Dendritic cell treated with granulocyte-macrophage colony-stimulating factor and Interleukin-4, amounts not matched to agents 40 ng/mL and 50 ng/mL, for 4 days (primary cell): ENCODE measurements around the gene SEMA4D.

ENCODE experiments used
- H3K27ac Mint-ChIP-seq: one replicate; pipeline ENCODE4 v1.8.0; 2022; ENCODE audit warnings: mild to moderate bottlenecking, mixed read lengths
- H3K27me3 Mint-ChIP-seq: one replicate; pipeline ENCODE4 v1.8.0; 2022; ENCODE audit warnings: mild to moderate bottlenecking, mixed read lengths
- H3K36me3 Mint-ChIP-seq: one replicate; pipeline ENCODE4 v1.8.0; 2022; ENCODE audit warnings: low read depth, mixed read lengths
- H3K4me1 Mint-ChIP-seq: one replicate; pipeline ENCODE4 v1.8.0; 2022; ENCODE audit warnings: low read depth, mixed read lengths
- H3K4me3 Mint-ChIP-seq: one replicate; pipeline ENCODE4 v1.8.0; 2022; ENCODE audit warnings: mild to moderate bottlenecking, moderate library complexity, mixed read lengths
- H3K9me3 Mint-ChIP-seq: one replicate; pipeline ENCODE4 v1.8.0; 2022; ENCODE audit warnings: mixed read lengths
- intact Hi-C: fragments of 100-400 bp; cut with micrococcal nuclease; formaldehyde crosslinking; loops from one replicate; pipeline ENCODE4 v1.15.0; 2022

SEMA4D gene

DNA sequence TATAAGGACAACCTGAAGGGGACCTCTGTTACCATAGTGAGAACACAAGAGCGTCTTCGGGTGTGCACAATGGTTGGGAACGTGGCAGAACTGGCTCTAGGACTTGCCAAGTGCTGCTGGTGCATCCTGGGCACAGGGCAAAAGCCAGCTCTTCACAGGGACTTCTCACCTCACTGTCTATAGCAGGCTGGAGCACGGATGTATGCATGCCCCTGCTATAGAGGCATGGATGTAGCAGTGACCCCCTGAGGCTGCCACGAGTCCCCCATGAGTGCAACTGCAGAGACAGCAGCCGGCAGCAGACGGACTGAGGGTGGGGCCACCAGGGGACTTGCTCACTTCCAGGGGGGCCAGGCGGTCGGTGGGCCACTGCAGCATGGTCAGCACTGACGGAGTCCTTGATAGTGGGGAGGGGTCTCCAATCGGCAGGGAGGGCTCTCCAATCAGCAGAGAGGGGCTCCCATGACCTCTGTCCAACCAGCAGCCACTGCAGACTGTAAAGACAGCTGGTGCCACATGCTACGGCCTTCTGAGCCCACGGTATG is 64.9 kb downstream of the SEMA4D start:
- H3K27me3 Mint-ChIP-seq = no peaks in the 10 kb centered on the region
- H3K27ac Mint-ChIP-seq = no peak overlapping the region
- no peak overlapping the region for H3K4me3 Mint-ChIP-seq
- H3K36me3 Mint-ChIP-seq = peaks cover 26% of the 10 kb centered on the region
- intact Hi-C loops = no loop called here
- no peaks in the 10 kb centered on the region for H3K9me3 Mint-ChIP-seq
- H3K4me1 Mint-ChIP-seq = peaks cover 84% of the 10 kb centered on the region

DNA sequence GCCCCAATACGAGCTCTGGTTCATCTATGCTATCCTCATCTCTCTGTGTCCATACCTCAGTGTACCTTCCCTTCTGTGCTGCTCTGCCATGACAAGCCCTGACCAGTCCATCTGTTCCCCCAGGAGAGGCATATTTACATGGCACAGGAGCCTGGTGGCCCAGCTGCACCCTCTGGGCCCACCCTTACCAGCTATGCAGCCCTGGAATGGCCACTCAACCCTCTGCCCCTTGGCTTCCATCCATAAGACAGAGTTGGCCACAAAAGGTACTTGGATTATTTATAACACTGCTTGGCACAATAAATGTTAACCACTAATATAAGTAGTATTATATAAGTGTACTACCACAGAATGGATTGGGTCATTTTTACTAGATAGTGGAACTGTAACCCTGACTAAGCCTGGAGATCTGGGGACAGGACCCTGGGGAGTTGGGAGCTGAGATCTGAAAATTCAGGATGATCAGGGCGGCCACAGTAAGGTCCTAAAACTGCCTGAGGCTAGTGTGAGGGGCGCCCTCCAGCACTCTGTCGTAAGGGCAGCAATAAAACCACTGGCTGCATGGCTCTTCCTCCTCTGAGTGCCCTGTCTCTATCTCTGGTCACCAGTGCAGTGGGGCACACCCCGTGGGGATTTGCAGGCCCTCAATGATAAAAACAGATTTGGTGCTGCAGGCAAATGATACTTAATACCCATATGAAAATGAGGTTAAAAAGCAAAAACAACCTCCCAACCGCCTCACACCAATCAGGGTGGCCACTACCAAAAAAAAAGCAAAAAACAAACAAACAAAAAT is 65.8 kb downstream of the SEMA4D start:
- Mint-ChIP-seq H3K27me3 (no peaks in the 10 kb centered on the region), H3K9me3 (no peaks in the 10 kb centered on the region), H3K36me3 (peaks cover 23% of the 10 kb centered on the region), H3K4me1 (peaks cover 84% of the 10 kb centered on the region), H3K27ac (peak overlapping the region; percentile 55), H3K4me3 (no peak overlapping the region)
- intact Hi-C loops = no loop called here

DNA sequence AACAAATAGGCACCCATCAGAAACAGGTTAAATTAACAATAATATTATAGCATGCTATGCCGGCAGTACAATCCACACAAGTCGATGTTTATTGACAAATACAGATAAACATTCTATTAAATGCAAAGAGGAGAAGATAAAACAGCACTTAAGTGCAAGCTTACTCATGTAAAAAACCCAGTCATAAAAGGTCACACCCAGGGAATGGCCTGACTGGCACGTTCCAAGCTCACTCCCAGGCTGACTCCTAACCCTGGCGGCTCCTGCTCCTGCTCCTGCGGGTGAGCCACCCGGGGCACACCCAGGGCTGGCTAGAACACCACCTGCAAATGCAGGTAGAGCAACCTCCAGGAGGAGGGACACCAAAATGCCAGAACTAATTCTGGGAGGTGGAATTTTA is 66.9 kb downstream of the SEMA4D start:
- Mint-ChIP-seq H3K27me3 (no peaks in the 10 kb centered on the region), H3K36me3 (peaks cover 18% of the 10 kb centered on the region), H3K9me3 (no peaks in the 10 kb centered on the region), H3K4me3 (no peak overlapping the region), H3K4me1 (peaks cover 84% of the 10 kb centered on the region), H3K27ac (peak overlapping the region; percentile 55)
- intact Hi-C loops = no loop called here

DNA sequence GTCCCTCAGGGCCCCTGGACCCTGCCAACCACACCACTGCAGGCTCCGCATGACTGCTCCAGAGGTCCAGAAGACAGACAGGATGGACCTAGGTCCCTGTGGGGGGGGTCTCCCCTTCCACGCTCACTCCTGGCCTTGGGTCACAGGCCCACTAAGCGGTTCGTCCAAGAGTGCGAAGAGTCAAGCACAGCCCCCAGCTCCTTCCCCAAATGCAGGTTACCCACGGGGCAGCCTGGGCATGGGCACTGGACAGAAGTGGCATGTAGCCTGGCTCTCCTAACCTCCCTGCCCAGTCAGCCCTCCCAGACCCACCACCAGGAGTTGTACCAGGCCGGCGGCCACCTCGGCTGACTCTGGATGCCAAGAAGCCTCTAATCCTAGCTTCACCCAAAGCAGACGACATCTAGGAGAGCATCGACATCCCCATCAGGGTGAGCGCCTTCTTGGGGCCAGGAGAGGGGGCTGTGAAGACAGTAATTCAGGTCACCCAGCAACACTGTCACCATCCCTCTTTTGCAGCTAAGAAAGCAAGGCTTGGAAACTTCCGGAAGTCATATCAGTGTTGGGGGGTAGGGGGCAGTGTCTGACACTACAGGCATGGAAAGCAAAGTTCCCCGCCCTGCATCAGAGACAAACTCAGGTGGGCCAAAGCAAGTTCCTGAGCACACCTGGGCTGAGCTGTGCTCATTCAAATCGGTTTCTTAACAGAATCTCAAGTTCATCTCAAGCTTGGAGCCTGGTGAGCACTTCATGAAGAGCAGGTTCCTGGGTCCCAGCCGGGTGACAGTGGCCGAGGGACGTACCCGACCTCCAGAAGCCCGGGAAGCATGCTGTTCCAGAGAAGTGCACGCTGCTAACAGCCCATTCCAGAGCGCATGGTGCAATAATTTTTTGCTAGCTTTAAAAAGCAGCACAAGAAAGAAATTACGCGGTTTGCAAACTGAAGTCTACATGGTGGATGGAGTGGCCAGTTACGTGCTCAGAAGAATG is 68.7 kb downstream of the SEMA4D start:
- H3K36me3 Mint-ChIP-seq = peaks cover 14% of the 10 kb centered on the region
- H3K27ac Mint-ChIP-seq = peak overlapping the region; percentile 58
- peaks cover 85% of the 10 kb centered on the region for H3K4me1 Mint-ChIP-seq
- H3K27me3 Mint-ChIP-seq = no peaks in the 10 kb centered on the region
- H3K4me3 Mint-ChIP-seq = no peak overlapping the region
- intact Hi-C loops = no loop called here
- H3K9me3 Mint-ChIP-seq = no peaks in the 10 kb centered on the region

DNA sequence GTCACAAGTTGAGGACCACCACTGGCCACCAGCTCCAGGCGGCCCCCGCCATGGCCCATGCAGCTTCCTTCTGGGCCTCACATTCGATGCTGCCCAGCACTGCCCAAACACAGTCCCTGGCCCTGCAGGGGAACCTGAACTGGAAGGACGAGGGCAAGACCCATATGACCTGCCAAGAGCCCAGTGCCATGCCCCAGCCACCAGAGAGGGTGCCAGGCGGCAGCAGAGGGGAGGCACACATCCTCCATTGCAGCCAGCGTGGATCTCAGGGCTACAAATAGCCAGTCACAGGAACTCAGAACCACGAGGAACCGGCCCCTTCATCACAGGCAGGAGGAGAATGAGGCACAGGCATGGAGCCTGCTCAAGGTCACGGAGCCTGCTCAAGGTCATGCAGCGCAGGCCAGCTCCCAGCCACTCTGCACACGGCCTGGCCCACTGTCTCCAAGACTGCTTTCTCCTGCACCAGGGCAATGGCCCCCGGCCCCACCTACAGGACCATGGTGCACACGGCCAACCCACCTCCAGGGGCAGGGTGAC is 69.6 kb downstream of the SEMA4D start:
- H3K4me3 Mint-ChIP-seq = no peak overlapping the region
- H3K36me3 Mint-ChIP-seq = peaks cover 8% of the 10 kb centered on the region
- H3K9me3 Mint-ChIP-seq = no peaks in the 10 kb centered on the region
- intact Hi-C loops = no loop called here
- H3K4me1 Mint-ChIP-seq = peaks cover 94% of the 10 kb centered on the region
- peak overlapping the region; percentile 58 for H3K27ac Mint-ChIP-seq
- no peaks in the 10 kb centered on the region for H3K27me3 Mint-ChIP-seq

DNA sequence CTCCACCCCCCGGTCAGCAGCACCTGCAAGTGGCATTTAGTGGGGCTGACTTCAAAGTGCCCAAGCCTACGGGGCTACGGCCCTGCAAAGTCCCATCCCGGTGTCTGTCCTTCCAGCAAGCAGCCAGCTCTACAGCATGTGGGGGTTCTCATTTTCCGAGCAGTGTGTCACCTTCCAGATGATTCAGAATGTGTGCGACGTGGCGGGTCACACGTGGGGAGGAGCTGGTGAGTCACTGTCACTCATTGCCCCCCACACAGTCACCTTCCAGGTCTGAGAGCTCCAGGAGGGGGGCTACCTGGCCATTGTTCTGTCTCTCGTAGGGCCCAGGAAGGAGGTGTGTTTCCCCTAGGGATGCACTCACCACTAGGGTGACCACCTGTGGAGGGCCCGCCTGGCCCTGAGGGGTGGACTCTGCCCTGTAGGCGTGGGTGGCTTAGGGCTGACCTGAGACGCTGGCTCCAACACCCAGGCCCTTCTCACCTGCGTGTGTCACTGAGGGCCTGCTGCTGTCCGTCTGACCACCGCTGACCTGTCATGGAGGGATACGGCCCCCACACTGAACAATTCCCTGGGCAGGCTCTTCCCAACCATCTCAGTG is 70.2 kb downstream of the SEMA4D start:
- no peaks in the 10 kb centered on the region for H3K27me3 Mint-ChIP-seq
- intact Hi-C loops = no loop called here
- peak overlapping the region; percentile 58 for H3K27ac Mint-ChIP-seq
- H3K9me3 Mint-ChIP-seq = no peaks in the 10 kb centered on the region
- peaks cover 8% of the 10 kb centered on the region for H3K36me3 Mint-ChIP-seq
- no peak overlapping the region for H3K4me3 Mint-ChIP-seq
- H3K4me1 Mint-ChIP-seq = peaks cover 100% of the 10 kb centered on the region

DNA sequence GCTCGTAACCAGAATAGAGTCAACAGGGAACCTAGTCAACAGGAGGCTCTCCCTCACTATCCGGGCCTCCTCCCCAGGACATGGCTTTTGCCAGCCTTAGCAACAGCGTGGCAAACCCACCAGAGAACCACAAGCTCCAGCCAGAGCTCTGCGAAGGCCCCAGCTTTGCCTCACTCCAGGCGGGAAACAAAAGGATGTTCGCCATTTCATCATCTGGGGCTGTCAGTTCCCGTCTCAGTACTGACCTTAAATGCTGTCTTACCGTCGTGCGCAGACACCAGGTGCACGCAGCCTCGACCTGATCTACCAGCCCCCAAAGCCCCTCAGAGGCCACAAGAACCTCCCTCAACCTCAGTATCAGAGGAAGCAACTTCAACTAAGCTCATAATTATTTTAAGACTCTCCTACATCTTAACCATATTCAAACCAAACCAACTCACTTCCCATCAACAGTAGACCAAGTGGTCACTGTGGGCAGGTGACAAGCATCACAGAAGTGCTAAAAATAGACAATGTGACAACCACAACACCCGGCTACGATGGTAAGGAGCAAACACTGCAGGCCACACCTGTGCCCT is 71.4 kb downstream of the SEMA4D start:
- H3K27ac Mint-ChIP-seq = peak overlapping the region; percentile 95
- peaks cover 8% of the 10 kb centered on the region for H3K36me3 Mint-ChIP-seq
- H3K4me3 Mint-ChIP-seq = no peak overlapping the region
- intact Hi-C loops = no loop called here
- H3K4me1 Mint-ChIP-seq = peaks cover 96% of the 10 kb centered on the region
- no peaks in the 10 kb centered on the region for H3K27me3 Mint-ChIP-seq
- no peaks in the 10 kb centered on the region for H3K9me3 Mint-ChIP-seq

DNA sequence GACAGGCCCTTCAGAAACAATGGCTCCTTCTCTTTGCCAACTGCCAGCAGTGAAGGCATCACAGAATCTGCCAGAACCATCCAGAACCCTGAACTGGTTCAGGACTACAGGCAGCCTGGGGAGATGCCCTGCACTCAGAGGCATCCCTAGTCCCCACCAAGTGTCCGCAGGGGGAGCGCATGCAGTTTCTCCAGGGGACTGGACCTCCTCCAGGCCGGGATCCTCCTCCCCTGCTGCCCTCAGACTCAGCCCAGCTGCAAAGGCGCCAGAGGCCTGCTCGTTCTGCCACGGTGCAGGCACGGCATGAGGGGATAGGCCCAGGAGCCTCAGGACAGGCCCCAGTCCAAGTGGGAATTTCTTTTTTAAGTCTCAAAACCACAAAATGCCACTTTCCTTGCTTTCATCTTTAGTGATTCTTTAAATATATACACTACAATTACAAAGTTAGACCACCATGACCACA is 72.0 kb downstream of the SEMA4D start:
- intact Hi-C loops = no loop called here
- Mint-ChIP-seq H3K27ac (peak overlapping the region; percentile 95), H3K4me1 (peaks cover 95% of the 10 kb centered on the region), H3K36me3 (peaks cover 8% of the 10 kb centered on the region), H3K27me3 (no peaks in the 10 kb centered on the region), H3K4me3 (no peak overlapping the region), H3K9me3 (no peaks in the 10 kb centered on the region)

DNA sequence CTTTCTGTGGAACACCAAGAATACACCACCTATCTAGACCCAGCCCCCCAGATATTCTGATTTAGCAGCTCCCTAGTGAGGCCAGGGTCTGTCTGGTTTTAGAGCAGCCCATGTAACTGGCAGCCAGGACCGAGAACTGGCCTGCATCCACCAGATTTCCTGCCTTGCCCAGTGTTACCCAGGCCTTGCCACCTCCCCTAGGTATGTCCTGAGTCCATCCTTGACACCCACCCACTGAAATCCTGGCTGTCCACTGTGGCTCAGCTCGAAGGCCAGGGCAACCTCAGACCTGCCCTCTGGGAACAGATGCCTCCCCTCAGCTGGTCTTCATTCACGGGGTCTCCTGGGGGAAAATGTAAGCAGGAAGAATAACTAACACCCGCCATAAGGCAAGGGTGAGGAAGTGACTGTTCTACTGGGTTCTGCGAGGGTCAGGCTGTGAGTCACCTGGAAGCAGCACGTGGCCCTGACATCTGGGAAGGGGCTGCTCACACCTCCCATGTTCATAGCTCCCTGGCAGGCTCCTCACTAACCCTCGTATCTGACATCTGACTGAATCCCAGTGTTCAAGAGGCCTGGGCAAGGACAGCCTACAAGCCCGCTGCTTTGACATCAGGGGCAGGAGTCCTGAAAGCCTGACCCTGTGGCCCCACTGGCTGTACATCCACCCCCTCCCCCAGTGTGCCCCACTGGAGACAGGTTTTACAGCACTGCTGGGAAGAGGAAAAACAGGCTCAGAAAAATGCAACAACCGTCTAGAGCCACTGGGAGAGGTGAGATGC is 72.7 kb downstream of the SEMA4D start:
- Mint-ChIP-seq H3K27ac (peak overlapping the region; percentile 95), H3K27me3 (no peaks in the 10 kb centered on the region), H3K4me3 (no peak overlapping the region), H3K9me3 (no peaks in the 10 kb centered on the region), H3K36me3 (peaks cover 8% of the 10 kb centered on the region), H3K4me1 (peaks cover 95% of the 10 kb centered on the region)
- intact Hi-C loops = no loop called here

DNA sequence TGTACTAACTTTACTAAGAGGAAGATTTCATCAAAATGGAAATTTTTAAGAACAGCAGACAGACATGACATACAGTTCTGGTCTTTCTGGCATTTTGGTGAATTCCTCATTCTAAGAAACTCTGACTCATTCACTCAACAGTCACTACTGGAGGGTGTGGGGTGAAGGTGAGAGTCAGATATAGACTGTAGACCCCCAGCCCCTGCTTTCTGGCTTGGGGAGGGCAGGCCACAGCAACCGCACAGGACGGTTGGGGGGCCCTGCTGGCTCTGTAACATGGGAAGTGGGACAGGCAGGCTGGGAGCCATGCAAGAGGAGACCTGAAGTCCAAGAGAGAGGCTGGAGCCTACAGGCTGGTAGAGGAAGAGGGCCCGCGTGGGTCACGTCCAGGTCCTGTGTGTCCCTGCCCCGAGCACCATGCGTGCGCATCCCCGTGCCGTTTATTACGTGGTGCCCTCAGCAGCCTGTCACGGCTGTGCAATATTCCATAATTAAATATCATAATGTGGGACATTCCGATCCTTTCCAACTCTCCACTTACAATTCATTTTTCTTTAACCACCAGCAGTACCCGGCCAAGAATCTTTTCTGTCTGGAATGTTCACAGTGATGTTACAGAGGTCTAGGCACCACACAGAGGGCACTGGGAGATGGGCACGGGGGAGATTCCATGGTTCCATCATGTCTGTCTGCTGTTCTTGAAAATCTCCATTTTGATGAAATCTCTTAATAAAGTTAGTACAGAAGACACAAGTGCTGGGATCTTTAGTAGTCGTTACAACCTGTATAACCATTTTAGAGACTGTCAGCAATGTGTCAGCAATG is 75.5 kb downstream of the SEMA4D start:
- H3K27me3 Mint-ChIP-seq = no peaks in the 10 kb centered on the region
- peaks cover 94% of the 10 kb centered on the region for H3K4me1 Mint-ChIP-seq
- H3K9me3 Mint-ChIP-seq = no peaks in the 10 kb centered on the region
- H3K4me3 Mint-ChIP-seq = peak overlapping the region; percentile 51
- peak overlapping the region; percentile 95 for H3K27ac Mint-ChIP-seq
- intact Hi-C loops = loop anchor here (1.0 kb wide), 1 partner anchor 18 kb away; no protein-coding TSS in a partner anchor
- H3K36me3 Mint-ChIP-seq = peaks cover 5% of the 10 kb centered on the region

DNA sequence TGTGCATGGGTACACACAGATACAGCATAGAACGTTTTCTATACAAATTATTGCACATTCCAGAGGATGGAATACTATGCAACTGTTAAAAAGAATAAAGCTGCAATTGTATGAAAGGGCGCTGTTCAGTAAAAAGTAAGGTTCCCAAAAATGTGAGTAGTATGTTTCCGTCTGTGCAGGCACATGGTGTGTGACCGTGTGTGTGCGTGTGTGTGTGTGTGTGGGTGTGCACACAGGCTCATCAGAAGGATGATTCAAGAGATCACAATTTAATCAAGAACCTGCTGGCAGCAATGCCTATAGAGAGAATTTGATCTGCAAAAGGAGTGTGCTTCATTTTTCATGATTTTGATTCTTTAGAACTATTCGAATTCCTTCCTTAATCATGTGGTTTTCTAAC is 76.3 kb downstream of the SEMA4D start:
- Mint-ChIP-seq H3K36me3 (peaks cover 6% of the 10 kb centered on the region), H3K27ac (peak overlapping the region; percentile 95), H3K4me3 (no peak overlapping the region), H3K9me3 (no peaks in the 10 kb centered on the region), H3K4me1 (peaks cover 94% of the 10 kb centered on the region), H3K27me3 (no peaks in the 10 kb centered on the region)
- intact Hi-C loops = no loop called here
